Stimulated activated CD8-positive, alpha-beta memory T cell treated with anti-CD3 and anti-CD28 coated beads, Interleukin-4, amount 100 ng/mL, for 4 hours (primary cell): ENCODE data around the gene LSM8.
"Not testable (repeated sequence)": the region's sequence is repeated elsewhere in the genome, so short reads cannot be mapped to it uniquely, and the experiment has no call there.

Experiments
- DNase-seq, 2 donors: peaks; one replicate each; pipeline ENCODE4 v3.0.0-alpha.2; 2020; ENCODE audit warnings: low read depth in 2 of 2, low spot score in 1 of 2

Gene LSM8

GRCh38 chr7:118183786-118184564 is at the start of gene LSM8:
LSM8 (plus strand) TSS chr7:118184164; CDS start chr7:118184224, 60 bp downstream.
- DNase-seq = peak; percentile 95 to 96

GRCh38 chr7:118134420-118134819 is 49.5 kb upstream of the LSM8 start:
- not testable (repeated sequence) for DNase-seq

- DNase-seq = no peak
These were observed 43.5 kb upstream of the LSM8 start for GRCh38 chr7:118140468-118140867.

- no peak for DNase-seq
These were observed 42.0 kb upstream of the LSM8 start for GRCh38 chr7:118142012-118142411.

- no peak for DNase-seq
These were observed 35.0 kb upstream of the LSM8 start for GRCh38 chr7:118148930-118149329.

- DNase-seq = no peak
These were observed 34.6 kb upstream of the LSM8 start for GRCh38 chr7:118149394-118149793.

- DNase-seq = no peak
These were observed 32.3 kb upstream of the LSM8 start for GRCh38 chr7:118151671-118152070.

- DNase-seq = no peak
These were observed 31.8 kb upstream of the LSM8 start for GRCh38 chr7:118152149-118152548.

GRCh38 chr7:118152654-118153053 is 31.3 kb upstream of the LSM8 start:
- no peak for DNase-seq

- DNase-seq = no peak
These were observed 30.3 kb upstream of the LSM8 start for GRCh38 chr7:118153551-118154177.

GRCh38 chr7:118158766-118159165 is 25.2 kb upstream of the LSM8 start:
- DNase-seq = no peak

GRCh38 chr7:118169146-118169545 is 14.8 kb upstream of the LSM8 start:
- DNase-seq = no peak

GRCh38 chr7:118175740-118176139 is 8.2 kb upstream of the LSM8 start:
- no peak for DNase-seq

GRCh38 chr7:118179191-118179590 is 4.8 kb upstream of the LSM8 start:
- no peak for DNase-seq

GRCh38 chr7:118182593-118183427 is 1.2 kb upstream of the LSM8 start:
- DNase-seq = no peak

GRCh38 chr7:118183428-118183785 is 557 bp upstream of the LSM8 start:
- no peak for DNase-seq

- DNase-seq = no peak
These were observed 589 bp downstream of the LSM8 start for GRCh38 chr7:118184565-118184940.

GRCh38 chr7:118185163-118185860 is 1.3 kb downstream of the LSM8 start:
- DNase-seq = no peak

GRCh38 chr7:118186501-118186900 is 2.5 kb downstream of the LSM8 start:
- DNase-seq = no peak

- no peak for DNase-seq
These were observed 10.6 kb downstream of the LSM8 start for GRCh38 chr7:118194571-118194970.

GRCh38 chr7:118195837-118196474 is 12.0 kb downstream of the LSM8 start:
- peak in 1 of 2 donors; percentile 36 for DNase-seq
